PC-3 (cell line): Measurements from ENCODE around the gene ABLIM2. TPM values are rescaled to one million over a fixed set of nuclear protein-coding genes. Genes with fewer than 3 reads are reported as not detected.

Experiments
- ATAC-seq: fragments of 200-7000 bp; cut with Tn5 transposase; 2 replicates; pipeline ENCODE4 v1.9.1; 2020; ENCODE audit warnings: mild to moderate bottlenecking, moderate library complexity
- BruUV-seq: library from RNA; stranded (reverse); fragments of 400-500 nt; replicated peaks from 2 replicates; lab custom pipeline; 2021; lab: Mats Ljungman, UMichigan
- CTCF ChIA-PET: fragments of 300-600 bp; sonication (Branson Sonifier 250); formaldehyde crosslinking; loops from one replicate; lab custom pipeline; 2022; ENCODE audit warnings: antibody characterized with exemption; lab: Charles Lee
- POLR2A ChIA-PET: fragments of 300-600 bp; sonication (Branson Sonifier 250); formaldehyde crosslinking; loops from one replicate; lab custom pipeline; 2022; ENCODE audit warnings: antibody characterized with exemption; ENCODE audit not compliant: unreplicated experiment; lab: Charles Lee
- DNase-seq: peaks from one replicate; pipeline ENCODE4 v3.0.0-alpha.2; 2015
- H2AFZ ChIP-seq: fragments of 300-600 bp; sonication (generic); 2 replicates; pipeline ENCODE4 v1.6.0; 2016; ENCODE audit warnings: antibody characterized with exemption, low read length
- H3F3A ChIP-seq: fragments of 300-600 bp; sonication (generic); one replicate; pipeline ENCODE4 v1.6.0; 2017; ENCODE audit warnings: antibody characterized with exemption, low read length, control low read depth, mild to moderate bottlenecking; ENCODE audit not compliant: unreplicated experiment
- H3K27ac ChIP-seq: fragments of 300-600 bp; sonication (generic); 2 replicates; pipeline ENCODE4 v1.5.1; 2016; ENCODE audit warnings: mild to moderate bottlenecking, low read length
- H3K27me3 ChIP-seq: fragments of 300-600 bp; sonication (generic); 2 replicates; pipeline ENCODE4 v1.6.1; 2016; ENCODE audit warnings: low read length, mixed read lengths
- H3K36me3 ChIP-seq: fragments of 300-600 bp; sonication (generic); 2 replicates; pipeline ENCODE4 v1.6.1; 2016; ENCODE audit warnings: low read depth, mixed run types, low read length, mixed read lengths
- H3K4me1 ChIP-seq: fragments of 300-600 bp; sonication (generic); 2 replicates; pipeline ENCODE4 v1.5.1; 2016; ENCODE audit warnings: low read length; ENCODE audit not compliant: insufficient read depth
- H3K4me2 ChIP-seq: fragments of 300-600 bp; sonication (generic); 2 replicates; pipeline ENCODE4 v1.6.0; 2016; ENCODE audit warnings: low read length
- H3K4me3 ChIP-seq: fragments of 300-600 bp; sonication (generic); 2 replicates; pipeline ENCODE4 v1.5.1; 2016; ENCODE audit warnings: mild to moderate bottlenecking, low read length, mixed read lengths
- H3K79me2 ChIP-seq: fragments of 300-600 bp; sonication (generic); 2 replicates; pipeline ENCODE4 v1.6.1; 2017; ENCODE audit warnings: low read length, mixed read lengths
- H3K9ac ChIP-seq: fragments of 300-600 bp; sonication (generic); 2 replicates; pipeline ENCODE4 v1.6.0; 2016; ENCODE audit warnings: mild to moderate bottlenecking, low read length
- H3K9me2 ChIP-seq: fragments of 300-600 bp; sonication (generic); replicated peaks from 2 replicates; pipeline ENCODE4 v1.6.1; 2016; ENCODE audit warnings: mixed run types, low read length, mixed read lengths
- H3K9me3 ChIP-seq: fragments of 300-600 bp; sonication (generic); 2 replicates; pipeline ENCODE4 v1.6.1; 2016; ENCODE audit warnings: low read length, mixed read lengths
- H4K20me1 ChIP-seq: fragments of 300-600 bp; sonication (generic); 2 replicates; pipeline ENCODE4 v1.6.1; 2016; ENCODE audit warnings: low read length, mixed read lengths
- EZH2 ChIP-seq: fragments of 300-600 bp; sonication (generic); IDR thresholded peaks from one replicate; pipeline ENCODE4 v1.6.1; 2017; ENCODE audit warnings: antibody characterized with exemption, mild to moderate bottlenecking, low read length; ENCODE audit not compliant: unreplicated experiment
- EZH2phosphoT487 ChIP-seq: fragments of 300-600 bp; sonication (generic); IDR thresholded peaks from 2 replicates; pipeline ENCODE4 v1.6.1; 2018; ENCODE audit warnings: mild to moderate bottlenecking, antibody characterized with exemption, low read length, borderline replicate concordance
- intact Hi-C: fragments of 100-400 bp; cut with micrococcal nuclease; formaldehyde crosslinking; loops from 2 replicates; pipeline ENCODE4 v1.9.0; 2023
- total RNA-seq: library from RNA; depleted of rRNA; stranded (reverse); fragments of >200 nt; gene quantifications from 2 replicates; pipeline ENCODE4 v1.2.3, GENCODE V29; 2014
- TF ChIP-seq, protein P1 (sequence below): fragments of 300-600 bp; sonication (generic); conservative IDR thresholded peaks from 2 replicates; pipeline ENCODE4 v1.5.1; 2017; ENCODE audit warnings: antibody characterized with exemption, low read depth, mild to moderate bottlenecking, low read length

The ABLIM2 gene
- total RNA-seq, 1 experiment from 2014 or later, result 3.2 TPM

DNA sequence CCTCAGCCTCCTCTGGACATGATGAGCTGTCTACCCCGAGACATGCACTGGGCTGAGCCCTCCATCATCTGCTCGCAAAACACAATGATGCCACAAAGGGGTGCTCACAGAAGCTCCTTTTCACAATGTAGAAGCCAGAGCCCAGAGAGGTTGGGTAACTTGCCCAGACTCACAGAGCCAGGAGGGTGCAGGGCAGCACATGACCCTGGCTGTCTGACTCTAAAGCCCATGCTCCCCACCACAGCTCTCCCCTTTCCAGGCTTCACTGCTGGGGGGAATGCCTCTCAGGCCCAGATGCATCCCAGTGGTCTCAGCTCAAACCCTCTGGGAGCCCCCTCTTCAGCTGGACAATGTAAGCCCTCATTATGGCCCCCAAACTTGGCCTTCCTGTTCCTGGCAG, 120.5 kb downstream of the ABLIM2 start:
- H3K9ac ChIP-seq, result no peak overlapping the region
- no peaks in the 10 kb centered on the region for H3K27me3 ChIP-seq
- H3K36me3 ChIP-seq, result no peaks in the 10 kb centered on the region
- no TSS peak for BruUV-seq
- POLR2A ChIA-PET, result no interaction called here
- H3K4me2 ChIP-seq, result no peak overlapping the region
- H3K4me1 ChIP-seq, result no peaks in the 10 kb centered on the region
- H3K27ac ChIP-seq, result no peak overlapping the region
- H3K9me3 ChIP-seq, result no peaks in the 10 kb centered on the region
- no peaks in the 10 kb centered on the region for H3K79me2 ChIP-seq
- H4K20me1 ChIP-seq, result no peaks in the 10 kb centered on the region
- no peak overlapping the region for H2AFZ ChIP-seq
- ATAC-seq (no peak), DNase-seq (no peak)
- no peaks in the 10 kb centered on the region for H3F3A ChIP-seq
- CTCF ChIA-PET, result no interaction called here
- no peaks in the 10 kb centered on the region for H3K9me2 ChIP-seq
- no peak overlapping the region for H3K4me3 ChIP-seq
- intact Hi-C loops, result no loop called here
- TF ChIP-seq EZH2 (no peak), EZH2phosphoT487 (no peak)
- TF ChIP-seq, protein P1, sequence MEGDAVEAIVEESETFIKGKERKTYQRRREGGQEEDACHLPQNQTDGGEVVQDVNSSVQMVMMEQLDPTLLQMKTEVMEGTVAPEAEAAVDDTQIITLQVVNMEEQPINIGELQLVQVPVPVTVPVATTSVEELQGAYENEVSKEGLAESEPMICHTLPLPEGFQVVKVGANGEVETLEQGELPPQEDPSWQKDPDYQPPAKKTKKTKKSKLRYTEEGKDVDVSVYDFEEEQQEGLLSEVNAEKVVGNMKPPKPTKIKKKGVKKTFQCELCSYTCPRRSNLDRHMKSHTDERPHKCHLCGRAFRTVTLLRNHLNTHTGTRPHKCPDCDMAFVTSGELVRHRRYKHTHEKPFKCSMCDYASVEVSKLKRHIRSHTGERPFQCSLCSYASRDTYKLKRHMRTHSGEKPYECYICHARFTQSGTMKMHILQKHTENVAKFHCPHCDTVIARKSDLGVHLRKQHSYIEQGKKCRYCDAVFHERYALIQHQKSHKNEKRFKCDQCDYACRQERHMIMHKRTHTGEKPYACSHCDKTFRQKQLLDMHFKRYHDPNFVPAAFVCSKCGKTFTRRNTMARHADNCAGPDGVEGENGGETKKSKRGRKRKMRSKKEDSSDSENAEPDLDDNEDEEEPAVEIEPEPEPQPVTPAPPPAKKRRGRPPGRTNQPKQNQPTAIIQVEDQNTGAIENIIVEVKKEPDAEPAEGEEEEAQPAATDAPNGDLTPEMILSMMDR, result no peak

DNA sequence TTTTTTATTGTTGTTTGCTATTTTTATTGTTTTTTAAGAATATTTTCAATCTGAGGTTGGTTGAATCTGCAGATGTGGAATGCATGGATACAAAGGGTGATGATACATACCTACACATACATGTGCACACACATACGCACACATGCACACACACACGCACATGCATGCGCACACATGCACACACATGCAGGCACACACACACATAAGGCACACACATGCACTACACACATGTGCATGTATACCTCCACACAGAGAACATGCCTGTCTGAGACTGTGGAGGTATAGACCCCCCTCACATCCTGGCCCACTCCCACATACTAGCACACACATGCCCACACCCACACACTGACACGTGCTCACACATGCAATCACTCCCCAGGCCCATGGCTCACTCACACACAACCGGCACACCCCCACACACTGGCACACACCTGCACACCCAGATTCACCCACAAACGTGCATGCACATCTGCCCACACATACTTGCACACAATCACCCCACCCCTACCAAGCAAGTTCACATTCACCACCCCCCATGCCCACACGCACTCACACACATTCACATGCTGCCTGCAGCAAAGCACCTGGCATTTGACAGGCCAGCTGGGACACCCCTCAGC, 121.4 kb downstream of the ABLIM2 start:
- Histone ChIP-seq H3K27ac (no peak overlapping the region), H3K4me2 (no peak overlapping the region), H3K9me2 (no peaks in the 10 kb centered on the region), H4K20me1 (no peaks in the 10 kb centered on the region), H3K9me3 (no peaks in the 10 kb centered on the region), H3K4me1 (no peaks in the 10 kb centered on the region), H3K79me2 (no peaks in the 10 kb centered on the region), H3K9ac (no peak overlapping the region), H3K27me3 (no peaks in the 10 kb centered on the region), H3K4me3 (no peak overlapping the region), H3K36me3 (no peaks in the 10 kb centered on the region), H3F3A (no peaks in the 10 kb centered on the region), H2AFZ (no peak overlapping the region)
- no peak for DNase-seq
- intact Hi-C loops, result no loop called here
- TF ChIP-seq, protein P1, result no peak
- TF ChIP-seq EZH2 (no peak), EZH2phosphoT487 (no peak)
- BruUV-seq, result no TSS peak
- ChIA-PET CTCF (no interaction called here), POLR2A (no interaction called here)
- ATAC-seq, result no peak

DNA sequence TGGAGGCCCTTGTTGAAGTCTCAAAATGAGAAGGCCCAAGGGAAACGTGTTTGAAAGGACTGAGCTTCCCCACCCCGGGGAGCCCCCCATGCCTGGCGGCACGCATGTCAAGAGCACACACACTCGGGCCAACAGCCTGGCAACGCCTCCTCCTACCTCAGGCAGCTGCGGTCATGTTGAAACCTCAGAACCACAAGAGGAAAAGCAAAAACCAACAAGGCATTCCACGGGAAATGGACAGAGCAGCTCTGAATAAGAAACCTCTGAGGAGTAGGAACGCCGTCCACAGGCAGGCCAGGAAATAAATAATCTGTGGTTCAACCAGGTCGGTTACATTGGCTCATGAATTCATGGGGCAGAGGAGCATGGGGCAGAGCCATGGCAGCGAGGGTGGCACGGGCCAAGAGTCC, 123.2 kb downstream of the ABLIM2 start:
- DNase-seq (no peak), ATAC-seq (no peak)
- H3K9ac ChIP-seq, result no peak overlapping the region
- intact Hi-C loops, result no loop called here
- POLR2A ChIA-PET, result no interaction called here
- no peak overlapping the region for H3K27ac ChIP-seq
- H3K36me3 ChIP-seq, result no peaks in the 10 kb centered on the region
- no peak for TF ChIP-seq EZH2phosphoT487
- no peak for TF ChIP-seq EZH2
- TF ChIP-seq, protein P1, result no peak
- H3K27me3 ChIP-seq, result no peaks in the 10 kb centered on the region
- no peaks in the 10 kb centered on the region for H3K9me2 ChIP-seq
- CTCF ChIA-PET, result no interaction called here
- no peaks in the 10 kb centered on the region for H4K20me1 ChIP-seq
- no peak overlapping the region for H3K4me3 ChIP-seq
- no peak overlapping the region for H3K4me2 ChIP-seq
- H3K4me1 ChIP-seq, result no peaks in the 10 kb centered on the region
- BruUV-seq, result no TSS peak
- H3F3A ChIP-seq, result no peaks in the 10 kb centered on the region
- no peak overlapping the region for H2AFZ ChIP-seq
- no peaks in the 10 kb centered on the region for H3K9me3 ChIP-seq
- no peaks in the 10 kb centered on the region for H3K79me2 ChIP-seq
